Activated CD8-positive, alpha-beta T cell treated with anti-CD3 and anti-CD28 coated beads for 36 hours (primary cell): ENCODE measurements around the gene SCYL1. TPM values are rescaled to one million over a fixed set of nuclear protein-coding genes. Genes with fewer than 3 reads are reported as not detected.

Experiments
- ATAC-seq: fragments of 200-7000 bp; cut with Tn5 transposase; one replicate; pipeline ENCODE4 v1.10.0; 2021; ENCODE audit warnings: mild to moderate bottlenecking, moderate library complexity
- CTCF ChIA-PET: fragments of 350-600 bp; sonication (Branson Sonifier 250); formaldehyde crosslinking; loops from one replicate; lab custom pipeline; 2021; ENCODE audit warnings: antibody characterized with exemption; lab: Charles Lee
- POLR2A ChIA-PET: fragments of 350-600 bp; sonication (Branson Sonifier 250); formaldehyde crosslinking; loops from one replicate; lab custom pipeline; 2021; ENCODE audit warnings: antibody characterized with exemption; lab: Charles Lee
- DNase-seq: peaks from one replicate; pipeline ENCODE4 v3.0.0-alpha.2; 2020
- H3K27ac Mint-ChIP-seq: one replicate; pipeline ENCODE4 v1.8.0; 2021; ENCODE audit warnings: mild to moderate bottlenecking, mixed read lengths
- H3K27me3 Mint-ChIP-seq: one replicate; pipeline ENCODE4 v1.8.0; 2021; ENCODE audit warnings: mixed read lengths
- H3K36me3 Mint-ChIP-seq: one replicate; pipeline ENCODE4 v1.8.0; 2021; ENCODE audit warnings: low read depth, mixed read lengths
- H3K4me1 Mint-ChIP-seq: one replicate; pipeline ENCODE4 v1.8.0; 2021; ENCODE audit warnings: low read depth, mixed read lengths
- H3K4me3 Mint-ChIP-seq: one replicate; pipeline ENCODE4 v1.8.0; 2021; ENCODE audit warnings: mild to moderate bottlenecking, moderate library complexity, mixed read lengths
- H3K9me3 Mint-ChIP-seq: one replicate; pipeline ENCODE4 v1.8.0; 2021; ENCODE audit warnings: mixed read lengths
- CTCF ChIP-seq: fragments of 200-600 bp; IDR thresholded peaks from one replicate; pipeline ENCODE4 v1.8.0; 2022; ENCODE audit warnings: antibody characterized with exemption, mild to moderate bottlenecking
- intact Hi-C: fragments of 100-400 bp; cut with micrococcal nuclease; formaldehyde crosslinking; loops from one replicate; pipeline ENCODE4 v1.10.0; 2022
- total RNA-seq, 2 experiments: library from RNA; stranded (reverse); gene quantifications; one replicate each; pipeline ENCODE4 v1.2.3, GENCODE V29; 2021

SCYL1 gene
- total RNA-seq, 2 experiments from 2014 or later, result 71.5 to 76.8 TPM

- Mint-ChIP-seq H3K36me3 (peaks cover 9% of the 10 kb centered on the region), H3K27me3 (no peaks in the 10 kb centered on the region), H3K27ac (no peak overlapping the region), H3K4me1 (peaks cover 14% of the 10 kb centered on the region), H3K4me3 (no peak overlapping the region), H3K9me3 (no peaks in the 10 kb centered on the region)
- ChIA-PET POLR2A (interaction anchor here (0.6 to 4.4 kb wide), 17 partner anchors 8 to 76 kb away, joined by 3 to 26 read pairs (median 5); partner anchors contain the start of genes EHBP1L1, FAM89B, KCNK7 and SCYL1), CTCF (interaction anchor here (1.2 to 3.3 kb wide), 15 partner anchors 9 to 173 kb away, joined by 4 to 59 read pairs (median 10); partner anchors contain the start of genes FAM89B, KAT5, KCNK7 and LTBP3)
- ATAC-seq (no peak), DNase-seq (no peak)
- intact Hi-C loops, result no loop called here
- no peak for TF ChIP-seq CTCF
Measured at GRCh38 chr11:65538915-65539743, 14.2 kb downstream of the SCYL1 start.

- Mint-ChIP-seq H3K36me3 (peaks cover 4% of the 10 kb centered on the region), H3K27ac (peak overlapping the region; percentile 86), H3K9me3 (no peaks in the 10 kb centered on the region), H3K27me3 (no peaks in the 10 kb centered on the region), H3K4me1 (peaks cover 17% of the 10 kb centered on the region), H3K4me3 (peak overlapping the region; percentile 76)
- ATAC-seq (peak; percentile 70), DNase-seq (no peak)
- ChIA-PET POLR2A (interaction anchor here (0.6 to 4.4 kb wide), 20 partner anchors 9 to 155 kb away, joined by 3 to 26 read pairs (median 6); partner anchors contain the start of genes EHBP1L1, FAM89B, KCNK7 and MALAT1), CTCF (interaction anchor here (0.6 to 3.4 kb wide), 29 partner anchors 9 to 206 kb away, joined by 3 to 59 read pairs (median 6); partner anchors contain the start of genes DPF2, EHBP1L1, FAM89B and KAT5)
- peak; percentile 54 for TF ChIP-seq CTCF
- intact Hi-C loops, result loop anchor here (5.0 kb wide), 1 partner anchor 37 kb away; the partner anchor contains the start of gene EHBP1L1
Measured at GRCh38 chr11:65539744-65540289, 14.9 kb downstream of the SCYL1 start.

- no peaks in the 10 kb centered on the region for H3K9me3 Mint-ChIP-seq
- peak; percentile 93 for ATAC-seq
- POLR2A ChIA-PET, result interaction anchor here (0.6 to 4.4 kb wide), 23 partner anchors 10 to 155 kb away, joined by 3 to 26 read pairs (median 4); partner anchors contain the start of genes EHBP1L1, FAM89B, MALAT1 and NEAT1
Measured at GRCh38 chr11:65540290-65541092, 15.6 kb downstream of the SCYL1 start.

More at GRCh38 chr11:65540290-65541092, 15.6 kb downstream of the SCYL1 start:
- DNase-seq, result peak; percentile 92
- peak; percentile 75 for TF ChIP-seq CTCF
- intact Hi-C loops, result loop anchor here (5.0 kb wide), 1 partner anchor 37 kb away; the partner anchor contains the start of gene EHBP1L1
- Mint-ChIP-seq H3K4me3 (peak overlapping the region; percentile 76), H3K27ac (peak overlapping the region; percentile 86), H3K4me1 (peaks cover 22% of the 10 kb centered on the region), H3K36me3 (peaks cover 4% of the 10 kb centered on the region), H3K27me3 (no peaks in the 10 kb centered on the region)
- CTCF ChIA-PET, result interaction anchor here (0.6 to 3.4 kb wide), 35 partner anchors 9 to 207 kb away, joined by 3 to 59 read pairs (median 4); partner anchors contain the start of genes DPF2, EHBP1L1, FAM89B and KAT5
